Neural progenitor cell (in vitro differentiated cells): Measurements from ENCODE around the gene PGBD5. TPM values are rescaled to one million over a fixed set of nuclear protein-coding genes. Genes with fewer than 3 reads are reported as not detected.

Experiments used
- DNase-seq: peaks from one replicate; pipeline ENCODE4 v3.0.0-alpha.2; 2016; ENCODE audit warnings: low spot score
- H2AFZ ChIP-seq: fragments of 200-600 bp; sonication (generic); replicated peaks from 2 replicates; pipeline ENCODE4 v1.6.1; 2016; ENCODE audit warnings: antibody characterized with exemption
- H3F3A ChIP-seq: fragments of 200-600 bp; sonication (generic); 2 replicates; pipeline ENCODE4 v1.6.1; 2016; ENCODE audit warnings: antibody characterized with exemption, low read depth
- H3K27ac ChIP-seq: fragments of 200-600 bp; sonication (generic); 2 replicates; pipeline ENCODE4 v1.5.1; 2016; ENCODE audit warnings: mild to moderate bottlenecking
- H3K27me3 ChIP-seq: fragments of 200-600 bp; sonication (generic); 2 replicates; pipeline ENCODE4 v1.6.1; 2016; ENCODE audit warnings: mild to moderate bottlenecking, moderate library complexity
- H3K36me3 ChIP-seq: fragments of 200-600 bp; sonication (generic); 2 replicates; pipeline ENCODE4 v1.5.1; 2016
- H3K4me1 ChIP-seq: fragments of 200-600 bp; sonication (generic); 2 replicates; pipeline ENCODE4 v1.6.1; 2016; ENCODE audit warnings: mixed run types
- H3K4me2 ChIP-seq: fragments of 200-600 bp; sonication (generic); 2 replicates; pipeline ENCODE4 v1.6.1; 2016
- H3K4me3 ChIP-seq: fragments of 200-600 bp; sonication (generic); 2 replicates; pipeline ENCODE4 v1.5.1; 2016
- H3K79me2 ChIP-seq: fragments of 200-600 bp; sonication (generic); 2 replicates; pipeline ENCODE4 v1.6.1; 2016; ENCODE audit warnings: low read depth
- H3K9ac ChIP-seq: fragments of 200-600 bp; sonication (generic); 2 replicates; pipeline ENCODE4 v1.6.1; 2016
- H3K9me3 ChIP-seq: fragments of 200-600 bp; sonication (generic); 2 replicates; pipeline ENCODE4 v1.5.1; 2016; ENCODE audit warnings: low read depth
- H4K20me1 ChIP-seq: fragments of 200-600 bp; sonication (generic); 2 replicates; pipeline ENCODE4 v1.6.1; 2016; ENCODE audit warnings: low read depth
- H3K27ac Mint-ChIP-seq: 3 replicates; pipeline ENCODE4 v1.8.0; 2021; ENCODE audit warnings: mixed read lengths
- H3K27me3 Mint-ChIP-seq: 2 replicates; pipeline ENCODE4 v1.8.0; 2022; ENCODE audit warnings: low read depth, mild to moderate bottlenecking, inconsistent platforms, moderate library complexity, mixed read lengths; ENCODE audit not compliant: insufficient read depth
- H3K36me3 Mint-ChIP-seq: 3 replicates; pipeline ENCODE4 v1.8.0; 2021; ENCODE audit warnings: mixed read lengths
- H3K4me1 Mint-ChIP-seq: 3 replicates; pipeline ENCODE4 v1.8.0; 2021; ENCODE audit warnings: mixed read lengths
- H3K4me3 Mint-ChIP-seq: 3 replicates; pipeline ENCODE4 v1.8.0; 2021; ENCODE audit warnings: mild to moderate bottlenecking, moderate library complexity, mixed read lengths
- H3K9me3 Mint-ChIP-seq: 3 replicates; pipeline ENCODE4 v1.8.0; 2020; ENCODE audit warnings: mixed read lengths
- EZH2 ChIP-seq: fragments of 200-600 bp; sonication (generic); IDR thresholded peaks from 2 replicates; pipeline ENCODE4 v1.6.1; 2017; ENCODE audit warnings: antibody characterized with exemption, mild to moderate bottlenecking, moderate library complexity
- EZH2phosphoT487 ChIP-seq: fragments of 200-600 bp; sonication (generic); IDR thresholded peaks from 2 replicates; pipeline ENCODE4 v1.6.1; 2017; ENCODE audit warnings: antibody characterized with exemption
- total RNA-seq: library from RNA; depleted of rRNA; stranded (reverse); fragments of >200 nt; gene quantifications from 2 replicates; pipeline ENCODE4 v1.2.3, GENCODE V29; 2015; ENCODE audit warnings: low replicate concordance
- TF ChIP-seq, protein P1 (sequence below): fragments of 200-600 bp; sonication (generic); IDR thresholded peaks from 2 replicates; pipeline ENCODE4 v1.5.1; 2017; ENCODE audit warnings: antibody characterized with exemption, mild to moderate bottlenecking

The PGBD5 gene
- total RNA-seq, 1 donor from 2014 or later = 1.2 TPM

GRCh38 chr1:230355128-230355527 lies 71.0 kb downstream of the PGBD5 start:
- Histone ChIP-seq H2AFZ (no peak overlapping the region), H3K9ac (no peak overlapping the region), H3K79me2 (no peaks in the 10 kb centered on the region), H3F3A (no peaks in the 10 kb centered on the region), H3K36me3 (no peaks in the 10 kb centered on the region), H3K27ac (no peak overlapping the region), H3K4me2 (no peak overlapping the region), H4K20me1 (no peaks in the 10 kb centered on the region), H3K4me1 (no peaks in the 10 kb centered on the region), H3K4me3 (no peak overlapping the region), H3K9me3 (no peaks in the 10 kb centered on the region), H3K27me3 (no peaks in the 10 kb centered on the region)
- H3K36me3 Mint-ChIP-seq = peaks cover 11% of the 10 kb centered on the region
- DNase-seq = no peak
- no peaks in the 10 kb centered on the region for H3K9me3 Mint-ChIP-seq
- no peak overlapping the region for H3K27ac Mint-ChIP-seq
- no peak overlapping the region for H3K4me3 Mint-ChIP-seq
- TF ChIP-seq EZH2phosphoT487 (no peak), EZH2 (no peak)
- TF ChIP-seq, protein P1, sequence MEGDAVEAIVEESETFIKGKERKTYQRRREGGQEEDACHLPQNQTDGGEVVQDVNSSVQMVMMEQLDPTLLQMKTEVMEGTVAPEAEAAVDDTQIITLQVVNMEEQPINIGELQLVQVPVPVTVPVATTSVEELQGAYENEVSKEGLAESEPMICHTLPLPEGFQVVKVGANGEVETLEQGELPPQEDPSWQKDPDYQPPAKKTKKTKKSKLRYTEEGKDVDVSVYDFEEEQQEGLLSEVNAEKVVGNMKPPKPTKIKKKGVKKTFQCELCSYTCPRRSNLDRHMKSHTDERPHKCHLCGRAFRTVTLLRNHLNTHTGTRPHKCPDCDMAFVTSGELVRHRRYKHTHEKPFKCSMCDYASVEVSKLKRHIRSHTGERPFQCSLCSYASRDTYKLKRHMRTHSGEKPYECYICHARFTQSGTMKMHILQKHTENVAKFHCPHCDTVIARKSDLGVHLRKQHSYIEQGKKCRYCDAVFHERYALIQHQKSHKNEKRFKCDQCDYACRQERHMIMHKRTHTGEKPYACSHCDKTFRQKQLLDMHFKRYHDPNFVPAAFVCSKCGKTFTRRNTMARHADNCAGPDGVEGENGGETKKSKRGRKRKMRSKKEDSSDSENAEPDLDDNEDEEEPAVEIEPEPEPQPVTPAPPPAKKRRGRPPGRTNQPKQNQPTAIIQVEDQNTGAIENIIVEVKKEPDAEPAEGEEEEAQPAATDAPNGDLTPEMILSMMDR = no peak
- H3K27me3 Mint-ChIP-seq = peaks cover 2% of the 10 kb centered on the region
- peaks cover 18% of the 10 kb centered on the region for H3K4me1 Mint-ChIP-seq

DNA sequence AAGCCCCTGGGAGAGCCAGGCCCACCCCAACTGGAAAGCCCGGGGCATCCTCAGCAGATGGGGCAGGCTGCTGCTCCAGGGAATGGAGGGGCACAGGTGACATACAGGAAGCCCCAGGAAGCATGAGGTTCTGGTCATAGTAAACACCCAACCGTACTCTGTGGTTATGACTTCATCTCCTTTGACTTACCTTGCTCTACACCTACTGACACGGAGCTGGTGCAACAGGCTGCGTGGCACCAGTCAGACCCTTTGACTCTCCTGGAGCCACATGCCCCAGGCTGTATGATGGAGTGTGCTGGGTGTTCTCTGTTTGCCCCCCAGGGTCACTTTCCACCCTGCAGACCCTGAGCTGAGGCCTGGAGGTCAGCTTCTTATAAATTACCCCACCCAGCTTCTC lies 72.1 kb downstream of the PGBD5 start:
- TF ChIP-seq EZH2 = no peak
- TF ChIP-seq EZH2phosphoT487 = no peak
- TF ChIP-seq, protein P1 = no peak
- Histone ChIP-seq H3K79me2 (no peaks in the 10 kb centered on the region), H3K36me3 (no peaks in the 10 kb centered on the region), H4K20me1 (no peaks in the 10 kb centered on the region), H3F3A (no peaks in the 10 kb centered on the region), H3K9ac (no peak overlapping the region), H3K27ac (no peak overlapping the region), H2AFZ (no peak overlapping the region), H3K27me3 (no peaks in the 10 kb centered on the region), H3K4me3 (no peak overlapping the region), H3K9me3 (no peaks in the 10 kb centered on the region), H3K4me2 (no peak overlapping the region), H3K4me1 (no peaks in the 10 kb centered on the region)
- Mint-ChIP-seq H3K4me1 (peaks cover 18% of the 10 kb centered on the region), H3K9me3 (no peaks in the 10 kb centered on the region), H3K27me3 (peaks cover 2% of the 10 kb centered on the region), H3K27ac (no peak overlapping the region), H3K36me3 (peaks cover 18% of the 10 kb centered on the region), H3K4me3 (no peak overlapping the region)
- DNase-seq = no peak

GRCh38 chr1:230352537-230352936 lies 73.6 kb downstream of the PGBD5 start:
- Mint-ChIP-seq H3K4me1 (peaks cover 22% of the 10 kb centered on the region), H3K9me3 (no peaks in the 10 kb centered on the region), H3K36me3 (peaks cover 21% of the 10 kb centered on the region), H3K4me3 (no peak overlapping the region), H3K27me3 (peaks cover 2% of the 10 kb centered on the region), H3K27ac (peak overlapping the region; percentile 30)
- Histone ChIP-seq H3K36me3 (no peaks in the 10 kb centered on the region), H3K27ac (no peak overlapping the region), H3K79me2 (no peaks in the 10 kb centered on the region), H3K27me3 (no peaks in the 10 kb centered on the region), H2AFZ (no peak overlapping the region), H3K9ac (no peak overlapping the region), H3F3A (no peaks in the 10 kb centered on the region), H3K4me1 (peaks cover 11% of the 10 kb centered on the region), H4K20me1 (no peaks in the 10 kb centered on the region), H3K4me2 (no peak overlapping the region), H3K4me3 (no peak overlapping the region), H3K9me3 (no peaks in the 10 kb centered on the region)
- no peak for DNase-seq
- TF ChIP-seq EZH2phosphoT487 (no peak), EZH2 (no peak)
- TF ChIP-seq, protein P1 = no peak
